Measurements from ENCODE around the gene HMCN1.

GRCh38 chr1:185933580-185933979 is 199.4 kb downstream of the HMCN1 start:
- TF ChIP-seq POLR2AphosphoS5 (IDR thresholded peaks at IDR 0.05; ENCODE audit: low read depth, low read length) (no peak), SIN3A (IDR thresholded peaks at IDR 0.05; ENCODE audit: borderline replicate concordance, insufficient read depth, low read length) (no peak), REST (IDR thresholded peaks at IDR 0.05; ENCODE audit: insufficient read depth in 1 of 2, low read depth in 2 of 2, low read length in 2 of 2) (no peak), TAF1 (IDR thresholded peaks at IDR 0.05; ENCODE audit: borderline replicate concordance, insufficient read depth, low read length) (no peak), FOXP2 (optimal IDR thresholded peaks at IDR 0.05; ENCODE audit: borderline replicate concordance, extremely low read depth, extremely low read length, insufficient read depth) (no peak)
